GM23338 (cell line): Measurements from ENCODE around the gene PRDM2.

ENCODE experiments used
- EZH2 ChIP-seq: fragments of 200-600 bp; sonication (generic); IDR thresholded peaks from one replicate; pipeline ENCODE4 v1.8.0; 2017; ENCODE audit warnings: antibody characterized with exemption, mild to moderate bottlenecking, low read depth; ENCODE audit not compliant: unreplicated experiment
- NANOG ChIP-seq: IDR thresholded peaks from 2 replicates; pipeline ENCODE4 v1.6.1; 2016; ENCODE audit warnings: antibody characterized with exemption, borderline replicate concordance
- TF ChIP-seq, protein P1 (sequence below), 2 experiments: fragments of 200-600 bp in 1 of 2; sonication (generic) in 1 of 2; conservative IDR thresholded peaks; 2 replicates each; pipeline versions ENCODE4 v1.5.1 to v1.6.1; 2016 to 2017; ENCODE audit warnings: antibody characterized with exemption in 2 of 2, low read depth in 2 of 2, mild to moderate bottlenecking in 2 of 2, moderate library complexity in 1 of 2

GRCh38 chr1:13666317-13666716, 33.7 kb upstream of the PRDM2 start:
- TF ChIP-seq NANOG, result no peak
- TF ChIP-seq, protein P1, sequence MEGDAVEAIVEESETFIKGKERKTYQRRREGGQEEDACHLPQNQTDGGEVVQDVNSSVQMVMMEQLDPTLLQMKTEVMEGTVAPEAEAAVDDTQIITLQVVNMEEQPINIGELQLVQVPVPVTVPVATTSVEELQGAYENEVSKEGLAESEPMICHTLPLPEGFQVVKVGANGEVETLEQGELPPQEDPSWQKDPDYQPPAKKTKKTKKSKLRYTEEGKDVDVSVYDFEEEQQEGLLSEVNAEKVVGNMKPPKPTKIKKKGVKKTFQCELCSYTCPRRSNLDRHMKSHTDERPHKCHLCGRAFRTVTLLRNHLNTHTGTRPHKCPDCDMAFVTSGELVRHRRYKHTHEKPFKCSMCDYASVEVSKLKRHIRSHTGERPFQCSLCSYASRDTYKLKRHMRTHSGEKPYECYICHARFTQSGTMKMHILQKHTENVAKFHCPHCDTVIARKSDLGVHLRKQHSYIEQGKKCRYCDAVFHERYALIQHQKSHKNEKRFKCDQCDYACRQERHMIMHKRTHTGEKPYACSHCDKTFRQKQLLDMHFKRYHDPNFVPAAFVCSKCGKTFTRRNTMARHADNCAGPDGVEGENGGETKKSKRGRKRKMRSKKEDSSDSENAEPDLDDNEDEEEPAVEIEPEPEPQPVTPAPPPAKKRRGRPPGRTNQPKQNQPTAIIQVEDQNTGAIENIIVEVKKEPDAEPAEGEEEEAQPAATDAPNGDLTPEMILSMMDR (conservative IDR thresholded peaks at IDR 0.05; ENCODE audit: low read depth in 2 of 2), result no peak
- no peak for TF ChIP-seq EZH2
